SKM-1 treated with dmso at 0.1 percent for 144 hours (cell line): Measurements from ENCODE around the gene TRIM26.
"Not testable (repeated sequence)": the region's sequence is repeated elsewhere in the genome, so short reads cannot be mapped to it uniquely, and the experiment has no call there.

ENCODE experiments used
- DNase-seq: peaks from one replicate; lab custom pipeline; 2025; ENCODE audit not compliant: unreplicated experiment; lab: John Stamatoyannopoulos, UW

The TRIM26 gene

DNA sequence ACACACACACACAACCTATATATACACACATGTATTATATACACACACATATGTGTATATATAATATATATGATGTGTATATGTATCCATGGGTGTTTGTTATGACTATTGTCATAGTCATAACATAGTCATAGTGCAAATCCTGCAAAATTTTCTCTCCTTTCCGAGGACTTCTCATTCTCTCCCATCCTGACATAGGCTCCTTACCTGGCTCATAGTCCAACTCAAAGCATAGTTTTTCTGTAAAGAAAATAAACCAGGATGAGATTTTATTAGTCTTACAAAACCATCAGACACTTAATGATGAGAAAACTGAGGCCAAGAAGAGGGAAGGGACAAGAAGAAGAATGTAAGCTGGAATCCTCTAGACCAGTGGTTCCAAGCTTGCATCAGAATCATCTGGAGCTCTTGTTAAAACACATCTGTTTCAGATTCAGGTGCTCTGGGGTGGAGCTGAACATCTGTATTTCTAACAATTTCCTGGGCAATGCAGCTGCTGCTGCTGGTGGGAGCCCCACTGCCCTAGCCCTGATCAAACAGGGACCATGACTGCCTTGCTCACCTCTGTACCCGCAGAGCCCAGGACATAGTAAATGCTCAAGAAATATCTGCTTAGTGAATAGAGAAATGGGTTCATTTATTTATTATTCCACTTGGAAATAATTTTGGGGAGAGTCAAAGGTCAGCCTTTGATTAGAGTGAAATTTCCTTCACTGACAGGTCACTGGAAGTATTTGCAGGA, 57.5 kb downstream of the TRIM26 start:
- DNase-seq: no peak

DNA sequence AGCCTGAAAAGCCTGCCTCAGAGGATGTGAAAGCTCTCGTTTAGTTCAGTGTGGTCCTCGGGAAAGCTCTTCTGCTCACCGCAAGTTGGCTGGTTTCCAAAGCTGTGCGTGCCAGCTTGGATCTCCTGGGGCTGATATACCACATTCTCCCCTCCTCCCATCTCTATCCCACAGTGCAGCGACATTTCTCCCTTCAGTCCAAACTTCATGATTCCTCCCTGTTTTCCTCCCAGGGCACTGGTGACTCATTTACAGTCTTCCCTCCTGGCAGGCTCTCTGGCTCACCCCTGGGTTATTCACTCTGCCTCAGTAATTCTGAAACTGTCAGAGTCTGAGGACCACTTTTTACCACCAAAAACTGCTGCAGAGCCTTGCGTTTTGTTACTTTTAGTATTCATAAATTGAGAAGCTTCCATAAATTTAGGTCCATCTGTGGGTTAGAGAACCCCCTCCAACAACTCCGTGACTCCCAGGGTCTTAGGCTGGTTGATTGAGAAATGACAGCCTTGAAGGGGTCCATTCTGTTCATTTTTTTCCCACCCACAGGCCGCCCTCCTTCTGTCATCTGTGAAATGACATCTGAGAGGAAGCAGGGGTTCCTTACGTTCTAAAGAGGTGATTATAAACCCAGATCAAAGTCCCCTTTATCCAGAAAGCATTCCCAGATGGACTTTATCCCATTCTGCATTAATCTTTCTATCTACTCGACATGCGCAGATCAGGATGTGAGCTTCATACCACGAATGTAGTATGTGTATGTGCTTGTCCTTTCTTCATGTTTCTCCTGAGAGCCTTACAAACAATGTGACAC, 58.3 kb downstream of the TRIM26 start:
- DNase-seq: no peak

DNA sequence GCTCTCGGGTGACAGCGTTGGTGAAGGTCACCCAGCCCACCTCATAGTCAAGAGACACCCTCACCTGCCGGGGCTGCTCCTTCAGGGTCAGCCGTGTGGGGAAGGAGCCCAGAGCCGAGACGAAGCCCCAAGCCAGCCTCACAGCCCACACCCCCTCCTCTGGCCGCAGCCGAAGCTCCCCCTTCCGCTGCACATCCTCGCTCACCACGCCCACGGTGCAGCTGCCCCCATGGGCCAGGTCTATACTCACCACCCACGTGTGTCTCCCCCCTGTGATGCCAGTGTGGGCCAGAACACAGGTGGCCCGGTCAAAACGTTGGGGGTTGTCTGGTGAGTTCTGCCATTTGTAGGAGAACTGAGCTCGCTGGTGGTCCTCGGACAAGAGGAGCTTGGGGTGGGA, 59.1 kb downstream of the TRIM26 start:
- no peak for DNase-seq

DNA sequence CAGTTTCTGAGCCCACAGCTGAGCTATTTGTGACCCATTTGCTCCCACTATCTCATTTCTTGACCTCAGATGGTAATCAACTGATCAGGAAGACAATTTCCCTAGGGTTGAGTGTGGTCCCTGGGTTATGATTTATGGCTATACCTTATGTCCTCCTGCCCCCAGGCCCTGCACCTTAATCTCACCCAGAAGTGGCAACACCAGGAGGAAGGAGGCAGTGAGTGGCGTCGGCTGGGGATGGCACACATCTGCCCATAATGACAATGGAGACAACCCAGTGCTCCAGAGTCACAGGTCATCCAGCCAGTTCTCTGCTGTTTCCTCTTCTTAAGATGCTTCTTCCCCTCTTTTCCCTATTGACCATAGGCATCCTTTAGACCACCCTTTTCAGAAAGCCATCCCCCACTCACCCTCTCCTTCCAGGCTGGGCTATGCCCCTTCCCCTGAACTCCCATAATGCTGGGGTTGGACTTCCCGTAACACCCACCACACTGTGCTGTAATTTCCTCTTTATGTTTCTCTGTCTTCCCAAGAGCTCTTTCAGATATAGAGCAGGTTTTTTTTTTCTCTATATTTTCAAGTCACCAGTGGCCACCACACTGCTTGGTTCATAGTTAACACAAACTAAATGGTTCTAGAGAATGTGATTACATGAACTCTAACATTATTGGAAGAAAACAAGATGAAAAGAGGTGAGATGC, 60.1 kb downstream of the TRIM26 start:
- DNase-seq: no peak

DNA sequence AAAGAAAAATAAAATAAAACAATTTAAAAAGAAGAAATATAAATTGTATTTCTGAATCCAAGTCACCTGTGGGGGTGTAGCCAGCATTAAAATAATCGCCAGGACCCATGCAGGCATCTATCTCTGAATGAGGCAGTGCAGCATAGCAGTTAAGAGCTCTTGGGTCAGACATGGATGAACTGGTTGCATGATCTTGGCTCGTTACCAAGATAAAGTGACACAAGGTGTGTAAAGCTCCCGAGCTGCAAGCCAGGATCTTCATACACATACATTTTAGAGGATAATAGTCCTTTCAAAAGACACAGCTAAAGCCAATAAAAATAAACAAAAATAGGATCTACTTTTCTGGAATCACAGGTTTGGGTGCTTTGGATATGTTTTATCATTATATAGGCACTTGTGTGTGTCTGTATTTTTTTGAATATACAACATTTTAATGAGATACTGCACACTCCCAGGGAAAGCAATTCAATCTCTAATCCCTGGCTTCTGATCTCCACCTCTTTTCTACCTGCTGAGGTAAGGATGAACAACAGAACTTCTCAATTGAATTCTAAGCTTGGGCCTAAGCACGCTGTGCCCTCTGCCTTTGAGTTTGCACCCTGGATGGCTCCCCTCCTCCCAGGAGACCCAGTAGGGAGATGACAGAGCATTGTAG, 61.1 kb downstream of the TRIM26 start:
- no peak for DNase-seq

DNA sequence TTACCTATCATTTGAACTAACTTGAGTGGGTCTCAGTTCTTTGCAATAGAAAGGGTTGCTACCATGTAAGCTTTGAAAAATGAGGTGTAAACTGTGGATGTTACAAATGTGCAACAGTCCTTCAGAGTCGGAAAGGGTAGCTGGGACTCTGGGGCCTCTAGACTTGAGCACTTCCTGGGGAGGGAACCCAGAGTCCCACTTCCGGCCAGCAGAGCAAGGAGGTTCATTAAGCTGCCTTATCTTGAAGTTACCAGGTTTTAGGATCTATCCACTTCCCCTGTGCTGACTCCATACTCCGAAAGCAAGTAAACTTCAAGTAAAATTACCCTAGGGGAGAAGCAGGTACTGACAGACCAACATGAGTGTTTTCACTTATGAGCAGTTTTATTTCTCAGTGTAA, 61.6 kb downstream of the TRIM26 start:
- peak; percentile 17 for DNase-seq

DNA sequence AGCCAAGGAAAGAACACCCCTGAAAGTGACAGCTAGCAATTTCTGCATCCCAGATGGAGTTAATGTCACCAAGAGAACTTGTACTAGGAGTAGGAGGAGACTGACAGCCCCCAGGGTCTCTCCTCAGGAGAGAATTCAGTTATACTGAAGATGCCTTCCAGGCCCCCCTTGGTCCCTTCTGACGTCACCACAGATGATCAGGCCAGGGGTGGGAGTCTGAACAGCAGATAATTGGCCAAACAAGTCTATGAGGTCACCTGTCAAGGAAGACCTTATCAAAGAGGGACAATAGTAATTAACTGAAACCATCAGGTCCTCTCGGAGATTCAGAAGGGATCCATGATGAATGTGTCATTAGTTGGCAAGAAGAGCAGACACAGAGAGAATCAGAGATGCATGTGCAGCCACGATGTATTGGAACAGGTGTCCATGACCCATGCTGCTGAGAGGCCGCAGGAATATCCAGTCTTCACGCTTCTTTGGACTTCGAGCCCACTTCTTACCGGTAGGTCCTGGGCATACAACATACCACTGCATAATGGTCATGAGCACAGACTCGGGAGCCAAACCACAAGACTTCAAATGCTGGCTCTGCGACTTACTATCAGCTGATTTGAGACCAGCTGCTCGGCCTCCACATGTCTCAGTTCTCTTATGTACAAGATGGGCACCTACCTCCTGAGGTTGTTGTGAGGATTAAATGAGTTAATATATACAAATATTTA, 62.4 kb downstream of the TRIM26 start:
- DNase-seq: no peak

DNA sequence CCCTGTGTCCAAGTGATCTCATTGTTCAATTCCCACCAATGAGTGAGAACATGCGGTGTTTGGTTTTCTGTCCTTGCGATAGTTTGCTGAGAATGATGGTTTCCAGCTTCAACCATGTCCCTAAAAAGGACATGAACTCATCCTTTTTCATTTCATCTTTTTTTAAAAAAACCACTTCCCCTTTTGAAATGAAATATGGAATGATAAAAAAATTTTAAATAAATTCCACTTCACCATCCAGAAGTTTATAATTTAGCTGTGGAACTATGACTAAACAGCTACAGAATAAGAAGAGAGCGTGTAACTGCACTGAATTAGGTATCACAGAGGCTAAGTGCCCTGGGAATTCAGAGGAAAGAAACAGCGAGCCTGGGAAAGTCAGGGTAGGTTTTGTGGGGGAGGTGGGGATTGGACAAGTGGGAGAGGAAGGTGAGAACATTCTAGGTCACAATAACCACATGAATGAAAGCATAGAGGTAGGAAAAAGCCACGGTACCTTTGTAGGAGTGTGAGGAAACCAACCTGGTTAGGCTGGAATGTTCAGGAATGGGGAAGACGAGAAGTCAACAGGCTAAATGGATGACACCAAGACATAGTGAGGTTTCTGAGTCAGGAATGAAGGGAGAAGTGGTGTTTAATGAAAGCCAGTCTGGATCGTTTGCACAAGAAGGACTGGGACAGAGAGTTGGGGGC, 63.2 kb downstream of the TRIM26 start:
- DNase-seq: no peak

DNA sequence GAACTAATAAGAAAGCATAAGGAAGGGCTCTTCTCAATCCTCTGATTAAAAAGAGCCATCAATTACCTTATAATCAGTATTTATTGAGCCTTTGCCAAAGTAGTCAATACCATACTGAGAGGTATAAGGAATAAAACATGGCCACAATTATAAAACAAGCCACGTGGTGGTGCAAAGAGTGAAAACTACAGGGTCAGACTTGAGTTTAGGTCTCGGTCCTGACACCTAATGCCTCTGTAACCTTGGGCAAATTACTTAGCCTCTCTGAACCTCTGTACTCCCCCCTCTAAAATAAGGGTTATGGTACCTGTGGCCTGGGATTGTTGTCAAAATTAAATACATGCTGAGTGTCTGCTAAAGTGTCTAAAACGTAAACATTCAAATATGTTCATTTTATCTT, 64.0 kb downstream of the TRIM26 start:
- no peak for DNase-seq

DNA sequence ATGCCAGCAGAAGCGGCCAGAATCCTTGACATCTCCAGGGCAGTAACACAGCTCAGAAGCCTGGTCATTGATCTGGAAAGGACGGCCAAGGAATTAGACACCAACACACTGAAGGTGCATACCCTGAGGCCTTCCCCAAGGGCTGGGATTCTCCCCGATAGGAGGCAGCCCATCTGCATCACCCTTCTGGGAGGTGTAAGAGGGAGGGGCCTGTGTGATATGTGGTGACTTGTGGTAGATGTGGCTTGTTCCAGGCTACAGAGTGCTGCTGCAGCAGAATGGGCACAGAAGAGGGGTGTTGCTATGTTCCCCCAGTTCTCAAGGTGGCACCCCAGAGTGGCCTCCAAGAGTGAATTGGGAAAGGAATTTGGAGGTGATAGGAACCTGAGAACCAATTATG, 66.1 kb downstream of the TRIM26 start:
- no peak for DNase-seq

DNA sequence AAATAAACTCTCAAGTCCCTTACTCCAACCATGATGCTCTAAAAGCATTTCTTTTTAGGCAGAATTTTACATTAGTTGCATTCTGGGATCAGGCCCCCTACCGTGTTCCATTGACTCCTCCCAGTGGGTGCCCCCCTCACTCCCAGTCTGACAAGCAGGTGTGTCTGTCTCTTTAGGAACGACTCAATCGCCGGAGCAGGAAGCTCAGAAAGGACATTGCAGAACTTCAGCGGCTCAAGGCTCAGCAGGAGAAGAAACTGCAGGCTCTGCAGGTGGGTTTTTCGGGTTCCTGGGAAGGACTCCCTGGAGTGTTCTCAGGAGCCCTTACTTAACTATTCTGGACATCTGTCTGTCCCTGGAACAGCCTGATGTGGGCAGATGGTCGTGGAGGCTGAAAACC, 67.4 kb downstream of the TRIM26 start:
- DNase-seq: no peak

DNA sequence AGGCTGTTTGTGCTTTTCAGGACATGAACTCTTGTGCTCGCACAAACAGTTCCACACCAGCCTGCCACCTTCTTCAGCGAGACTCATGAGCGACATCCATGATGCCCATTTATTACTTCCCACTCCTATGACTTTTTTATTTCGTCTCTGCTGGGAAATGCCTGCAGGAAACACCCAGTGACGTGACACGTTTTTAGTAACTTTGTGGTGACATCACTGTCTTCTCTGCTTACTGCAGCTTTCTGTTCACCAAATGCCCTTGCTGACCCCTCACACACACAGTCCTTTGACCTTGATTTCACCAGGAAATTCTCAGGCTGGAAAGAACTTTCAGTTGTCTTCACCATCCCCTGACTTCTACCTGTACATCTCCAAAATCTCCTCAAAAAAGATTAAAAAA, 68.4 kb downstream of the TRIM26 start:
- DNase-seq: no peak

DNA sequence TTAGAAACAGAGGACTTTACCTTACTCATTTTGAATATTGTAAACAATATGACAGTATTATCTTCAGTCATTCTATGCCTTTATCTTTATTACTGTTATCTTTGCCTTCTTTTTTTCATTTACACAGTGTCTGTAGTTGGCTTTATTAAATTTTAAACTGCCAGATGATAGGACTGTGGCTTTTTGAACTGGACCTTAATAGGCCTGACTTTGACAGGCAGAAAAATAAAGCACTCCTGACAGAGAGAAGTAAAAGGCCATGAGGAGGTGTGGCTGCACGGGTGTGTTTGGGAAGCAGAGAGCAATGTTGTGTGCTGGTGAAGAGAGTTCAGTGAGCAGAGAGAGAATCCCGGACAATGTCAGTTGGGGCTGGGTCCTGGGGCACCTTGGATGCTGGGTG, 69.4 kb downstream of the TRIM26 start:
- DNase-seq: no peak

DNA sequence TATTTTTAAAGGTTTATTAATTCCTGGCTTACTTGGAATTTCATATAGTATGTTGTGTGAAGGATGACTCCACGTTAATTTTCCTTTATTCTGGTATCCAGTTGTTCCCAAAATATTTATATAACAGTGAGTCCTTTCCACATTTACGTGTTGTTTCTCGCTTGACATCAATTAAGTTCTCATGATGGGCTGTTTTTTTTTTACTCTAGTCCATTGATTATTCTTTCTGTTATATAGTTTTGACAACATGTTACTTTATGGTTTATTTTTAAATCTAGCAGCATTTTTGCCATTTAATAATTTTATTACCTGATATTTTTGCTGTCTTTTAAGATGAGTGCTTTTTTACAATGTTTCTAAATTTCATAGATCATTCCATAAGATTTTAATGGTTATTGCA, 70.5 kb downstream of the TRIM26 start:
- DNase-seq: no peak

DNA sequence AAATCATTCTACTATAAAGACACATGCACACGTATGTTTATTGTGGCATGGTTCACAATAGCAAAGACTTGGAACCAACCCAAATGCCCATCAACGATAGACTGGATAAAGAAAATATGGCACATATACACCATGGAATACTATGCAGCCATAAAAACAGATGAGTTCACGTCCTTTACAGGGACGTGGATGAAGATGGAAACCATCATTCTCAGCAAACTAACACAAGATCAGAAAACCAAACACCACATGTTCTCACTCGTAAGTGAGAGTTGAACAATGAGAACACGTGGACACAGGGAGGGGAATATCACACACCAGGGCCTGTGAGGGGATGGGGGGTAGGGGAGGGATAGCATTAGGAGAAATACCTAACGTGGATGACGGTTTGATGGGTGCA, 73.0 kb downstream of the TRIM26 start:
- not testable (repeated sequence) for DNase-seq

DNA sequence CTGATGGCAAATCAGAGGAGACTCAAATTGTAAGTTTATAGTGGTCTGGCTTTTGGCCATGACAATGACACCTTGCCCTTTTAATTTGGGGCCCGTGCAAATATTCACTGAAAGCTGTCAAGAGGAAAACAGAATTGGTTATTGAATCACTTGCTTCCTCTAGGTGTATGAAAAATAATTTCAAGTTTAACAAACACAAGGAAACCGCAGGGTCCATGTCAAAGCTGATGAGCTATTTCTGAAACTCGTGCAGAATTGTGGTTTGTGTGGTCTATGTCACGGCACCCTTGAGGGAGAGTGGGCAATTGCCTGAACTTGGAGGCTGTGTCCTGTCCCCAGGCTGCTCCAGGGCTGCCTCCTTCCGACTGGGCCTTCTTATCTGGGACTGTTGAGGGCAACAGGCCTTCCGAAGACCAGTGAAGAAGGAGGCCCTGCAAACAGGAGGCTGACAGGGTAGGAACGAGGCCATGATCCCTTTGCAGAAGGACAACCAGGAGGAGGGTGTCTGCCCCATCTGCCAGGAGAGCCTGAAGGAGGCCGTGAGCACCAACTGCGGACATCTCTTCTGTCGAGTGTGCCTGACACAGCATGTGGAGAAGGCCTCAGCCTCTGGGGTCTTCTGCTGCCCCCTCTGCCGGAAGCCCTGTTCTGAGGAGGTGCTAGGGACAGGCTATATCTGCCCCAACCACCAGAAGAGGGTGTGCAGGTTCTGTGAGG, 76.5 kb downstream of the TRIM26 start:
- no peak for DNase-seq

DNA sequence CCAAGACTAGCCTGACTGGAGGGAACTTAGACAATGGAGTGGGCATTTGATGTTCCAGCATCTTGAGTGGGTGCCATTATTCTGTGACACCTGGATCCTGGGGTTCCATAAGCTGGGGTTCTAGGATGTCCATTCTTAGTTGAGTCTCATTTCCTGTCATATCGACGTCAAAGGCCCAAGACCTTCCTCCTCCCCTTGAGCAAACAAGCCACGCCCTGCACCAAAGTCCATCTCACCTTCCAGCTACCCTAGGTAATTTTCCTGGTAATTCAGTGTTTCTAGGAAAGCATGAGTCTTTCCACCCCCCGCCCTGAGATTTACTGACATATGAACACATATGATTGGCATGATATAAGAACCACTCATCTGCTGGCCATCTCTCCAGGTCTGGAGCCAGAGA, 77.4 kb downstream of the TRIM26 start, which contains the start of gene TRIM40:
TRIM40 (plus strand) TSS at position 384 of the 400 bp plus-strand sequence. CDS start 897 bp downstream, outside the sequence.
- DNase-seq: no peak

DNA sequence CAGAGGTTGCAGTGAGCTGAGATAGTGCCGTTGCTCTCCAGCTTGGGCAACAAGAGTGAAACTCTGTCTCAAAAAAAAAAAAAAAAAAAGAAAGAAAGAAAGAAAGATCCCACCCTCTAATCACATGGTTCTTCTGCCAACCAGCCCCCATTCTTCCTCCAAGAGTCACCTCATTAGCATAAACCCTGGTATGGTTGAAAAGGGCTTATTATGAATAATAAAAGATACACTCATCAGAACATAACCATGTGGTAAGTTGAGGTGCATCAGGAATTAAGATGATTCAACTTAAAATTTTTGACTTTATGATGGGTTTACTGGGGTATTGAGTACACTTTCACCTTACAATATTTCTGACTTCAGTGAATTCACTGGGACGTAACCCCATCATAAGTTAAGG, 78.1 kb downstream of the TRIM26 start:
- DNase-seq: no peak
